Measurements from ENCODE around the gene MGST1. TPM values are rescaled to one million over a fixed set of nuclear protein-coding genes. Genes with fewer than 3 reads are reported as not detected.
A peak's percentile ranks its signal among the peaks of the same experiment; 100 is the strongest.
"Not testable (repeated sequence)": the region's sequence is repeated elsewhere in the genome, so short reads cannot be mapped to it uniquely, and the experiment has no call there.

MGST1 gene
- polyA plus RNA-seq, 3 donors = 235 to 2,281 (median 1,392) TPM

DNA sequence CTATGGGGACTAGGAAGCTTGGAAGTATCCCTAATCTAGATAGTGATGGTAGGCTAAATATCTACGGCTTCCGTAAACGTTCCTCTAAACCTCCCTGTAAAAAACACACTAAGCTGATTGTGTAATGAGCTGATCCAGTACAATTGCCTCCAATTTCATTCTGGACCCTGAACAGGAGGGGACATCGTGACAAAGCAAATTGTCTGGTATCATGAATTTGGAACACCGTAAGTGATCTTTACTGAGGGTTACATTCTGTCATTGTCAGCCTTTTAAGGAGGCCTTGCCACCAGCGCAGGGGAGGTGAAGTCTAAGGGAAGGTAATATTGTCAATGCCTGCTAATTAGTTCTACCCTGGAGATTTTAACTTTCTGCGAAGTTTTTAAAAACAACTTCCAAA lies 487 bp upstream of the MGST1 start:
- no peak overlapping the region for H3K27ac ChIP-seq (ENCODE audit: low read depth, low read length)
- 37 to 40% (median 39%) methylated on average over 7 of the region's 7 CpGs for WGBS, 3 donors

DNA sequence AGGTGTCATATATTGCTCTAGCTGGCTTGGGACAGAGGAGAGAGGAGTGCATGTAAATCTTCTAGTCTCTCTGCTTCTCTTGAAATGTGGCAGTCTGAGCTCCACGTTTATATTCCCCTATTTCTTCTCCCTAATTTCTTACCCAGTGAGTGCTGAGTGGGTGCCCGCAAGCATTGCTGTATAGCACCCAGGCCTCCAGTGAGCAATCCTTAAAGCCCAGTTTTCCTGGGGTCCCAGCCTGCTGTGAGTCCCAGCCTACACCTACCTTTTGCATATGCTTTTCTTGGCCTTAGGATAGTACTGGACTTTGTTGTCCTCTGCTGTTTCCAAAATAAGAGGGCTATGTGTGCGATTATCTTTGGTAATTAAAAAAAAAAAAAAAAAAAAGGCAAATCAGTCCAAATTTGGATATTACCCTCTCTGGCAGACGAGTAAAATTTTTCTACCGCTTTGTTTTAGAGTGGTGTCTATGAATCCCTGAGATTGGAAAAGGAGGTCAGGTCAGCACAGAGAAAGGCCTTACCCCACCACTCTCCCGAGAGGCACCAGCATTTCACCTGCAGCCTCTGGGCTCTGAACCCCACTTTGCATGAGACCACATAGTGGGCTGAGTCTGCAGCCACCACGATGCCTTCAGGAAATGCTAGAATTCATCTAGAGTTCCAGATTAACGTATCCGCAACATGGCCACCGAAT lies 1.1 kb downstream of the MGST1 start:
- peak overlapping the region; percentile 51 for H3K27ac ChIP-seq (ENCODE audit: low read depth, low read length)
- 30 to 45% (median 34%) methylated on average over 10 of the region's 10 CpGs for WGBS, 3 donors

DNA sequence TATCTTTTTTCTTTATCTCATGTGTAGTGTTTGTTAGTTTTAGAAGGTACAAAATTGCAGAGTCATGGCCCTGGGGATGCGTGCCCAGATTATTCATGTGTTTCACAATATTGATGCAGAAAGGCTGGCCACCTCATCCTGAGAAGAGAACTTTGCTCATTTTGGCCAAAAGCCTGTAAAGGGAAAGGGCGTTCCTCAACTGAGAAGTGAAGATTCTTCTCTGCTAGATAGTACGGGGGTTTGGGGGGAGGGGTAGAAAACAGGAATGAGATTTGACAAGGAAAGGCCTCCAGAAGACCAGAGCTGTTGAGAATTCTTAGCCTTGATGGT lies 1.7 kb downstream of the MGST1 start:
- 20 to 33% (median 26%) methylated on average over 3 of the region's 3 CpGs for WGBS, 3 donors
- H3K27ac ChIP-seq (ENCODE audit: low read depth, low read length) = peak overlapping the region; percentile 51

GRCh38 chr12:16350682-16351081 lies 3.2 kb downstream of the MGST1 start:
- no peak overlapping the region for H3K27ac ChIP-seq (ENCODE audit: low read depth, low read length)
- WGBS, 3 donors = 24 to 32% (median 25%) methylated on average over 1 of the region's 1 CpG

DNA sequence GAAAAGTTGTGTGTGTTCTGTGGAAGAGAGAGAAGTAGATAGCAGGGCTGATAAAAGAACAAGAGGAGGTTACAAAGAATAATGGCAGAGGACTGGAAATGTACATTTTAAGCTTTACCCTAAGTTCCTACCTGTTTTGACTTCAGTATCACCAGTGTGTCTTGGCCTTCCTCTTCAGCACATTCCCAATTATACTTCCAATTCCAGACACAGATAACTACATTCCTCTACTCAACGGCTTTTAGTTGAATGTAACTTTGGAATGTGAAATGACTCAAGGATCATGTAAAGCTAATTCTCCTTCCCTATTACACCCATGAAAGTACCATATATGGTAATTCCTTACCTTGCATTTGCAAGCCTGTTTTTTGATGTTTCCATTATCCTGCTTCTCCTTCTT lies 5.0 kb downstream of the MGST1 start:
- 48 to 71% (median 63%) methylated on average over 1 of the region's 1 CpG for WGBS, 3 donors
- no peak overlapping the region for H3K27ac ChIP-seq (ENCODE audit: low read depth, low read length)

- no peak overlapping the region for H3K27ac ChIP-seq (ENCODE audit: low read depth, low read length)
- 56 to 68% (median 63%) methylated on average over 4 of the region's 4 CpGs for WGBS, 3 donors
These were observed 11.4 kb downstream of the MGST1 start for GRCh38 chr12:16358878-16359277.

DNA sequence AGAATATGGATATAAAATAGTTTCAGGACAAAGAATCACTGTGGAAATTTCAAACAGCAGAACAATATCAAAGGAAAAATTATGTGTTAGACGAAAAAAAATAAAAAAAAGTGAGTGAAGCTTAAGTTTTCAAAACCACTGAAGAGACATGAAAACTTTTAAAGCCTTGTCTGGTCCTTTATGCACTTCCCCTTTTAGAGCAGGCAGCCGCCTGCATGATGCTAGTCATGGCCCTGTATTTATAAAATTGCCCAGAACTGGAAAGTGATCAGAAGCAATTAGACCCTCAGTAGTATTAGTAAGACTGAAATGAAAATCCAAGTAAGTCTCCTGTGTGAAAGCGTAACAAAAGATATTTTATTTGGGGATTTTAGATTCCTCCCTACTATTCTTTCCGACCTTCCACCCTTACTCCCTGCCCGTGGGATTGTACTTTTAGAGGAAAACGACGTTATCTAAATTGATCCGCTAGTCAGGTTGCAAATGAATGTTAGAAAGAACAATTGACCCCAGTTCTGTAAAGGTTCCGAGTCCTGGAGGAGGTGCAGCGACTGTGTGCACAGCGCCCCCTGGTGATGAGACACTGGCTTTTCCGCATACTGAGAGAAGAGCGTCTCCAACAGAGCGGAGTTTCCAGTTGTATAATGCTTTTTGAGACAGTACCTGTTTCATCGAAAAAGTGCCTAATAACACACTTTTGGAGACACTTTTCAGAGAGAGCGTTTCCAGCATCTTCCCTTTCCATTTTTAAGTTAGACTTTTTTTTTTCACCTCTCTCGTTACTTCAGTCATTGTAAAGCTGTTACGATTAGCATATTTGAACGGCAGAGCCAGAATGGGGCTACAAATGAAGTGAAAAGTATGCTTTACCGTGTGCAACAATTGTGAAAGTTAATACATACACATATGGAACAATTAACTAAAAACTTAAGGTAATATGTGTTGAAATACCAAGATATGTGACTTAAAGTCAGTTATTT lies 12.4 kb downstream of the MGST1 start:
- WGBS, 3 donors = 74 to 77% (median 75%) methylated on average over 20 of the region's 20 CpGs
- H3K27ac ChIP-seq (ENCODE audit: low read depth, low read length) = no peak overlapping the region

DNA sequence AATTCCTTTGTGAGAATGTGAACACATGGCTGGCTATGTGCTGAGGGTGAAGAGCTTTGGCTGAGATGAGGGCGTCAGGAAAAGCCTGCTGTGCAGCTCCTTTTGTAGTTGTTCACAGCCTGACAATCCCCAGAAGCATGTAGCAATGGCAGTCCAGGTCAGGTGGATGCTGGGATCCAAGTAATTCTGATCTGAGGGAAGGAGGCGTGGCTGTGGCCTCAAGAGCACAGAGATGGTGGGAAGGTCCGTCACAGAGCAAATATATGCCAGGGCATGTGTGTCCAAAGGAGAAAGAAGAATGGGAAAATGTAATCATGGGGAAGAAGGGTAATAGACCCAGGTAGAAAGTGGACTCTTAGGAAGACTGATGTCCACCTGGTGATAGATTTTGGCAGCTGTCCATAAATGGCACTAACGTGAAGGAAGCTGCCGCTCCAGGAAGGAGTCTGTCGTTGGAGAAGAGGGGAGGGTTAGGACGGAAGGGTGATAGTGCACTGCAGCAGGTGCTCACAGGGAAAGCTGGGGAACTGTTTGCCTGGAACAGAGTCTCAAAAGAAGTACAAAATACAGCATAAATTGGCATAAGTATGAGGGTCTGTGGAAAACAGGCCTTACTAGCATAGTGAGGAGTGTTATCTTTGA lies 13.8 kb downstream of the MGST1 start:
- WGBS, 3 donors = 55 to 78% (median 73%) methylated on average over 7 of the region's 7 CpGs
- no peak overlapping the region for H3K27ac ChIP-seq (ENCODE audit: low read depth, low read length)

DNA sequence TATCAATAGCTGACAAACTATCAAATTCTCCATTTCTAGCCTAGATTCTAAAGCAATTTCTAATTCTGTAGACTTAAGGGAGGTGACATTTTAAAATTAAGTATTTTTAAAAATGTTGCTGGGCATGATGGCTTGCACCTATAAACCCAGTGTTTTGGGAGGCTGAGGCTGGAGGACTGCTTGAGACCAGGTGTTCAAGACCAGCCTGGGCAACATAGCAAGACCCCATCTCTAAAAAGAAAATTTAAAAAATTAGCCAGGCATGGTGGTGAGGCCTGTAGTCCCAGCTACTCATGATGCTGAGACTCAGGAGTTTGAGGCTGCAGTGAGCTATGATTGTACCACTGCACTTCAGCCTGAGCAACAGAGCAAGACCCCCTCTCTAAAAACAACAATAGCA lies 15.1 kb downstream of the MGST1 start:
- H3K27ac ChIP-seq (ENCODE audit: low read depth, low read length) = no peak overlapping the region

DNA sequence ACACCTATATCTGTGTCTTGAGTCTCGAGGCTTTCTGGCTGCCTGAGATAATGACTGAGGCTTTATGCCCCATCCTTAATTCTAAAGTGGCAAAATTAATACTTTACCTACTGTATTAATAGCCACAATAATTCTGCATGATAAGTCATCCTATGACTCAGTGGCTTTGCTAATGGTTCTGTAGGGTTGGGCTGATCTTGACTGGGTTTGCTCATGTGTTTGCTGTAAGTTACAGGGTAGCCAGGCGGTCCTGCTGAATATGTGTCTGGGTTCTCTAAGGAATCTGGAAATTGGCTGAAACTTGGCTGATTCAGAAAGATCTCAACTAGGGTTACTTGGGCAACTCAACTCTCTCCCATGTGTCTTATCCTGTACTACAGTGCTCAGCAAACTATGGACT lies 21.7 kb downstream of the MGST1 start:
- 90 to 100% (median 94%) methylated on average over 2 of the region's 2 CpGs for WGBS, 3 donors
- no peak overlapping the region for H3K27ac ChIP-seq (ENCODE audit: low read depth, low read length)

GRCh38 chr12:16370096-16370495 lies 22.7 kb downstream of the MGST1 start:
- WGBS, 3 donors = 26 to 88% (median 85%) methylated on average over 1 of the region's 1 CpG

GRCh38 chr12:16382652-16383312 lies 35.3 kb downstream of the MGST1 start:
- 89 to 92% (median 91%) methylated on average over 20 to 21 of the region's 21 CpGs for WGBS, 3 donors
- H3K27ac ChIP-seq (ENCODE audit: low read depth, low read length) = not testable (repeated sequence)

More at GRCh38 chr12:16370096-16370495, 22.7 kb downstream of the MGST1 start:
- H3K27ac ChIP-seq (ENCODE audit: low read depth, low read length) = no peak overlapping the region

DNA sequence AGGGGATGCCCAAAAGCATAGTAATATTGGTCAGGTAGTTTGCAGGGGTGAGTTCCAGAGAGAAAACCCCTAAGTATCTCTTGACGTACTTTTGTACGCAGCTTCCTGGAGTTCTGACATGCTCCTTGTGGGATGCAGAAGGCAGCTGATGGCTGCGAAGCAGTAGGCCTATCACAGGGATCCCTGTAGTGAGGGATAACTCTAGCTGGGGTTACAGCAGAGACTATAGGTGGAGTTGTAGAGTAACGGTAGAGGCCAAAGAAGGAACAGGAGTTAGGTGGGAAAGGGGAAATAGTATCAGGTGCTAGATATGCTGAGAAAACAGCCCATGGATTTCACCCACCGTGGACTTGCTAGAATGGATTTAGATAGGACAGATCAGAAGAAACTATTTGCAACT lies 37.3 kb downstream of the MGST1 start:
- no peak overlapping the region for H3K27ac ChIP-seq (ENCODE audit: low read depth, low read length)
- WGBS, 3 donors = 78 to 87% (median 85%) methylated on average over 5 of the region's 5 CpGs

- H3K27ac ChIP-seq (ENCODE audit: low read depth, low read length) = no peak overlapping the region
- WGBS, 3 donors = 16 to 36% (median 31%) methylated on average over 13 of the region's 13 CpGs
These were observed 38.6 kb downstream of the MGST1 start for GRCh38 chr12:16385782-16386646.

GRCh38 chr12:16387919-16388318 lies 40.5 kb downstream of the MGST1 start:
- H3K27ac ChIP-seq (ENCODE audit: low read depth, low read length) = no peak overlapping the region
- WGBS, 3 donors = 44 to 76% (median 72%) methylated on average over 2 of the region's 2 CpGs

DNA sequence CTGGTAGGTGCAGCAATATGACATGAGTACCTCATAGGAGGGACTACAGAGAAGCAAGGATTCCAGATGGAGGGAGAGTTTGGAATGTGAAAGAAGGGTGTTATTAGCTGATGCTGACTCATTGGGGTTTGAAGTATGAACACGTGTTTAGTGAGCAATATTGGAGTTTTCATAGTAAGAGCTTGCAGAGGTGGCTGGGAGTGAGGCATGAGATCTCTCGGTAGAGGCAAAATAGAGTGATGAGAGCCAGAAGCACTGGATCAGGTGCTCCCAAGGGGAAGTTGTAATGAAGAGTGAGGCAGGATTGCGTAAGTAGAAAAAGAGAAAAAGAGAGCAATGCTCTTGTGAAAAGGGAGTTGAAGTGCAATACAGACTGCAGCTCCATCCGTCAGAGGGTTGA lies 42.1 kb downstream of the MGST1 start:
- 44 to 77% (median 53%) methylated on average over 4 of the region's 4 CpGs for WGBS, 3 donors
- no peak overlapping the region for H3K27ac ChIP-seq (ENCODE audit: low read depth, low read length)

DNA sequence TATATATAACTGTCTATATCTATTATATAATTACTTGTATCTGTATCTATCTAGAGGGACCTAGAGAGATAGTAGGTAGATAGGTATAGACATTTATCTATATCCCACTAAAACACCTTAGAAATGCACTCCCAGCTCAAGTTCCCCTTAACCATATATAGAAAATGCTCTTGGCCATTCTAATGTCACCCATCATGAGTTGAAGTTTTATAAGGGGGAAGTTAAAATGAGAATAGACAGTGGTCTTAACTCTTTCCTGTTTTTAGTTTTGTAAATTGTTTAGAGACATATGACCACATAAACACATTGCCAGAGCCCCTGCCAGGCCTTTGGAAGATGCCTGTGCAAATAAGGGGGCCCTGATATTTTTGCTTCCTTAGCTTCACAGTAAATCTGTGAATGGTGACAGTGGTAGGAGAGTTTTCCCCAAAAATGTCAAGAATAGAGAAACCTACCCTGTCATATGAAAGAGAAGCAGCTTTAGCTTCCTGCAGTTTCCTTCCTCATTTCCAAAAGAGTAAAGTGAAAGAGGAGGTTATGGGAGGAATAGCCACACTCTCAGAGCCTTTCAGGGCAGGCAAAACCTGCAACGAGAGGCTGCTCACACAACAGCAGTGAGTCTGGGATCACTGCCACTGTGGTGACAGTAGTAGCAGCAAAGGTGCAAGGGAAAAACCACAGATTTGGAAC lies 45.5 kb downstream of the MGST1 start:
- 42 to 83% (median 59%) methylated on average over 1 of the region's 1 CpG for WGBS, 3 donors
- H3K27ac ChIP-seq (ENCODE audit: low read depth, low read length) = no peak overlapping the region
